ENCODE measurements around the gene STPG1.

Gene STPG1

GRCh38 chr1:24369801-24370200 is 43.8 kb downstream of the STPG1 start:
- no peak for DNase-seq

- no peak for DNase-seq
These were observed 44.4 kb downstream of the STPG1 start for GRCh38 chr1:24369199-24369598.

GRCh38 chr1:24366707-24367106 is 46.9 kb downstream of the STPG1 start:
- DNase-seq = no peak

- DNase-seq = no peak
These were observed 48.5 kb downstream of the STPG1 start for GRCh38 chr1:24364975-24365678.

GRCh38 chr1:24364605-24364974 is 49.0 kb downstream of the STPG1 start:
- DNase-seq = no peak

GRCh38 chr1:24363994-24364393 is 49.6 kb downstream of the STPG1 start:
- no peak for DNase-seq

- DNase-seq = no peak
These were observed 50.5 kb downstream of the STPG1 start for GRCh38 chr1:24362982-24363614.

GRCh38 chr1:24362396-24362795 is 51.2 kb downstream of the STPG1 start:
- no peak for DNase-seq

- no peak for DNase-seq
These were observed 51.8 kb downstream of the STPG1 start for GRCh38 chr1:24361811-24362210.

GRCh38 chr1:24360681-24361080 is 52.9 kb downstream of the STPG1 start:
- no peak for DNase-seq

- no peak for DNase-seq
These were observed 56.5 kb downstream of the STPG1 start for GRCh38 chr1:24357038-24357437.

GRCh38 chr1:24355466-24355865 is 58.1 kb downstream of the STPG1 start:
- DNase-seq = no peak

GRCh38 chr1:24353292-24353891 is 60.2 kb downstream of the STPG1 start:
- no peak for DNase-seq

- DNase-seq = no peak
These were observed 61.5 kb downstream of the STPG1 start for GRCh38 chr1:24351918-24352627.

- no peak for DNase-seq
These were observed 62.3 kb downstream of the STPG1 start for GRCh38 chr1:24351247-24351646.

GRCh38 chr1:24349891-24350290 is 63.7 kb downstream of the STPG1 start:
- DNase-seq = no peak

- DNase-seq = no peak
These were observed 65.4 kb downstream of the STPG1 start for GRCh38 chr1:24348196-24348595.

- no peak for DNase-seq
These were observed 66.2 kb downstream of the STPG1 start for GRCh38 chr1:24347159-24347934.

- no peak for DNase-seq
These were observed 68.2 kb downstream of the STPG1 start for GRCh38 chr1:24345334-24345733.

GRCh38 chr1:24344090-24344742 is 69.4 kb downstream of the STPG1 start:
- no peak for DNase-seq

- DNase-seq = no peak
These were observed 70.0 kb downstream of the STPG1 start for GRCh38 chr1:24343412-24344089.

GRCh38 chr1:24341260-24341659 is 72.3 kb downstream of the STPG1 start:
- DNase-seq = no peak

All from stimulated activated naive CD4-positive, alpha-beta T cell (primary cell).